ENCODE data around the gene CENATAC.

DNA sequence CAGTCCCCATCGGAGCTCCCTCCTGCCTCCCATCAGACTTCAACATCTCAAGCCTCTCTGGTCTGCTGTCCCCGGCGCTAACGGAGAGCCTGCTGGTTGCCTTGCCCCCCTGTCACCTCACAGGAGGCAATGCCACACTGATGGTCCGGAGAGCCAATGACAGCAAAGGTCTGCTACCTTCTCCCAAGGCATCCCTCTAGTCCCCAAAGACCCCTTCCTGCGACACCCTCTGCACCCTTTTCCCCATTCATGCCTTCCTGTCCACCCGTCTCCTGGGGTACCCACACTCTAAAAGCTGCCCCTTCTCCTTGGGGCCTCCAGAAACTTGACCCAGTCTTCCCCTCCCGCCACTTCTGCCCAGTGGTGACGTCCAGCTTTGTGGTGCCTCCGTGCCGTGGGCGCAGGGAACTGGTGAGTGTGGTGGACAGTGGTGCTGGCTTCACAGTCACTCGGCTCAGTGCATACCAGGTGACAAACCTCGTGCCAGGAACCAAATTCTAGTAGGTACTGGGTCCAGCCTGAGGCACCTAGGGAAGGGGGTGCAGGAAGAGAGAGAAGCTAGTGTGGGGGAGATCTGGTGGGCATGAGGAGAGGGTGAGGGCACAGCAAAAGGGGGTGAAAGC lies 41.0 kb upstream of the CENATAC start:
- TF ChIP-seq POLR2AphosphoS5 (IDR thresholded peaks at IDR 0.05; ENCODE audit: low read depth, low read length) (no peak), POLR2A (IDR thresholded peaks at IDR 0.05; ENCODE audit: low read depth, low read length) (no peak)
